ENCODE results near the gene MIEN1. TPM values are rescaled to one million over a fixed set of nuclear protein-coding genes. Genes with fewer than 3 reads are reported as not detected.

The MIEN1 gene
- polyA plus RNA-seq, 2 of the 4 experiments (the other 2 are of a cell fraction) = 63.9 to 85.5 TPM

- 90% methylated on average over 12 of the region's 12 CpGs for WGBS (ENCODE audit: missing lambda C conversion rate)
- ATAC-seq = no peak
- FAIRE-seq = no peak
- Histone ChIP-seq H3K9me3 (no peaks in the 10 kb centered on the region), H3K27ac (peak overlapping the region in 1 of 2 experiments; percentile 24; a peak in 1 of 6 replicates), H3K4me3 (no peak overlapping the region), H3K4me2 (no peak overlapping the region), H3K4me1 (peaks cover 55% of the 10 kb centered on the region)
- CTCF ChIA-PET = interaction anchor here (0.9 to 50.7 kb wide), 9 partner anchors 8 to 68 kb away, joined by 3 to 1391 read pairs (median 4); partner anchors contain the start of genes MIEN1, PGAP3, PPP1R1B and STARD3
- no peak for DNase-seq (ENCODE audit: low read depth in 1 of 2, low spot score in 1 of 2)
- no peak for TF ChIP-seq NR3C1 (IDR thresholded peaks at IDR 0.05)
- TF ChIP-seq RARB (CRISPR knock-in tag; IDR thresholded peaks at IDR 0.05) = no peak
- TF ChIP-seq RCOR1 (IDR thresholded peaks at IDR 0.05; ENCODE audit: low read depth, low read length) = no peak
- TF ChIP-seq HDAC2 (IDR thresholded peaks at IDR 0.05) = no peak
- no peak for TF ChIP-seq EHMT2 (IDR thresholded peaks at IDR 0.05; ENCODE audit: low read depth)
- TF ChIP-seq CBX2 (IDR thresholded peaks at IDR 0.05; ENCODE audit: borderline replicate concordance, low read depth) = no peak
- TF ChIP-seq POLR2A (IDR thresholded peaks at IDR 0.05; ENCODE audit: low read length) = no peak
- no peak for TF ChIP-seq HOXB5 (CRISPR knock-in tag; IDR thresholded peaks at IDR 0.05)
- no peak for TF ChIP-seq EP300 (IDR thresholded peaks at IDR 0.05)
- no peak for TF ChIP-seq GATA3 (IDR thresholded peaks at IDR 0.05; ENCODE audit: borderline replicate concordance)
- no peak for TF ChIP-seq JUN (IDR thresholded peaks at IDR 0.05)
- no peak for TF ChIP-seq ATOH8 (CRISPR knock-in tag; IDR thresholded peaks at IDR 0.05; ENCODE audit: low read depth)
- TF ChIP-seq CHD4 (IDR thresholded peaks at IDR 0.05; ENCODE audit: borderline replicate concordance) = no peak
- TF ChIP-seq MAZ (IDR thresholded peaks at IDR 0.05; ENCODE audit: borderline replicate concordance, low read depth, low read length) = no peak
- TF ChIP-seq BHLHE40 (IDR thresholded peaks at IDR 0.05; ENCODE audit: low read depth, low read length) = no peak
- no peak for TF ChIP-seq ESRRA (IDR thresholded peaks at IDR 0.05; ENCODE audit: borderline replicate concordance, low read length)
- no peak for TF ChIP-seq HOXA7 (CRISPR knock-in tag; IDR thresholded peaks at IDR 0.05)
- POLR2A ChIA-PET = no interaction called here
Observed at GRCh38 chr17:39705786-39706348, 24.5 kb downstream of the MIEN1 start.

- ChIA-PET POLR2A (no interaction called here), CTCF (interaction anchor here (0.9 to 50.7 kb wide), 7 partner anchors 12 to 68 kb away, joined by 3 to 1391 read pairs (median 7); partner anchors contain the start of genes MIEN1, PGAP3, PPP1R1B and STARD3)
- FAIRE-seq = no peak
- TF ChIP-seq CTCF (IDR thresholded peaks at IDR 0.05) (no peak), EP300 (IDR thresholded peaks at IDR 0.05) (no peak), KDM1A (IDR thresholded peaks at IDR 0.05; ENCODE audit: low read depth) (no peak)
- Histone ChIP-seq H3K4me3 (no peak overlapping the region), H3K4me2 (peak overlapping the region; percentile 3; the same call in 1 of the 3 replicates), H3K4me1 (peaks cover 59% of the 10 kb centered on the region), H3K27ac (peak overlapping the region in 1 of 2 experiments; percentile 24; a peak in 1 of 6 replicates), H3K9me3 (no peaks in the 10 kb centered on the region)
- 85% methylated on average over 9 of the region's 11 CpGs for WGBS (ENCODE audit: missing lambda C conversion rate)
- no peak for ATAC-seq
- DNase-seq (ENCODE audit: low read depth in 1 of 2, low spot score in 1 of 2) = peak; percentile 38 to 40
Observed at GRCh38 chr17:39704821-39705551, 25.3 kb downstream of the MIEN1 start.

- TF ChIP-seq RAD21 (conservative IDR thresholded peaks at IDR 0.05 in 1 of 2, IDR thresholded peaks at IDR 0.05 in 1 of 2) (no peak), RARB (CRISPR knock-in tag; IDR thresholded peaks at IDR 0.05) (no peak), ZFP36 (IDR thresholded peaks at IDR 0.05; ENCODE audit: borderline replicate concordance, partially characterized antibody) (no peak), CHD2 (IDR thresholded peaks at IDR 0.05; ENCODE audit: low read length, partially characterized antibody) (no peak), ZNF302 (CRISPR knock-in tag; IDR thresholded peaks at IDR 0.05) (no peak), USF2 (IDR thresholded peaks at IDR 0.05) (no peak), ZC3H11A (IDR thresholded peaks at IDR 0.05) (no peak), RFX5 (IDR thresholded peaks at IDR 0.05) (no peak), EP300 (IDR thresholded peaks at IDR 0.05) (no peak), FOXS1 (CRISPR knock-in tag; IDR thresholded peaks at IDR 0.05) (no peak), EHF (CRISPR knock-in tag; IDR thresholded peaks at IDR 0.05) (no peak), CTCF (IDR thresholded peaks at IDR 0.05) (no peak)
- DNase-seq (ENCODE audit: low read depth in 1 of 2, low spot score in 1 of 2) = no peak
- ATAC-seq = no peak
- Histone ChIP-seq H3K27ac (peak overlapping the region; percentile 39 to 49), H3K4me1 (peaks cover 65% of the 10 kb centered on the region), H3K4me3 (no peak overlapping the region), H3K4me2 (peak overlapping the region; percentile 81), H3K9me3 (no peaks in the 10 kb centered on the region)
- no peak for FAIRE-seq
- ChIA-PET CTCF (interaction anchor here (0.6 to 50.7 kb wide), 7 partner anchors 11 to 66 kb away, joined by 3 to 1391 read pairs (median 4); partner anchors contain the start of genes MIEN1, PGAP3, PNMT and PPP1R1B), POLR2A (interaction anchor here (1.0 kb wide), 1 partner anchor 26 kb away, joined by 4 read pairs; the partner anchor contains the start of gene MIEN1)
- 95% methylated on average over 5 of the region's 5 CpGs for WGBS (ENCODE audit: missing lambda C conversion rate)
Observed at GRCh38 chr17:39703913-39704312, 26.4 kb downstream of the MIEN1 start.

All from A549 (cell line).